Esophagus squamous epithelium (tissue), 4 donors: Measurements from ENCODE around the gene NUDT3.
A peak's percentile ranks its signal among the peaks of the same experiment; 100 is the strongest.

ENCODE experiments used
- CTCF ChIP-seq, 6 experiments: fragments of 450-650 bp in 4 of 6; fragments of 200-600 bp in 2 of 6; sonication (generic) in 2 of 6; IDR thresholded peaks; one replicate each; pipeline ENCODE4 v1.5.1; 2016 to 2019; ENCODE audit warnings: antibody characterized with exemption in 6 of 6, mild to moderate bottlenecking in 4 of 6, moderate library complexity in 4 of 6
- POLR2A ChIP-seq, 4 donors: fragments of 450-650 bp; IDR thresholded peaks; one replicate each; pipeline ENCODE4 v1.6.1; 2017; ENCODE audit warnings: antibody characterized with exemption in 4 of 4, mild to moderate bottlenecking in 4 of 4, moderate library complexity in 3 of 4

GRCh38 chr6:34390531-34391472 is 1.7 kb downstream of the NUDT3 start:
- TF ChIP-seq CTCF (IDR thresholded peaks at IDR 0.05): peak in 1 of 6 experiments; percentile 7
- no peak for TF ChIP-seq POLR2A (IDR thresholded peaks at IDR 0.05)
